ENCODE data around the gene CCDC106.

CCDC106 gene

GRCh38 chr19:55666343-55667005 lies 18.5 kb downstream of the CCDC106 start:
- H3K27me3 ChIP-seq (replicated peaks; ENCODE audit: insufficient read depth, low read length): no peaks in the 10 kb centered on the region
- H3K27ac ChIP-seq (ENCODE audit: low read length): no peak overlapping the region
- DNase-seq: no peak

DNA sequence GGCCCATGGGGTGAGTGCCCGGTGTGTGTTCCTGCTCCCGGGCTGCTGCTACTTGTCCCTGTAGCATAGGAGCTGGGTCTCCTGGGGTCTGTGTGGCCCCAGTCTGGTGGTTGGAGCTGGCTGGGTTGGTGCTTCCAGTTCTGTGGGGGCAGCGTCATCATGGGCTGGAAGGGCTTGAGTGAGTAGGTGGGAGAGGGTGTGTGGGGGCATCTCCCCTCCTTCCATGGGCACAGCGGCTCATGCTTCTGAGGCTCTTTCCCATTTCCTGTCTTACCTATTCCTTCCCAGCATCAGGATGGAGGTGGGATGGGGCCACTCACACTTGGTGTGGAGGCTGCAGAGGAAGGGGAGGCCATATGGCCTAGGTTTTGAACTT lies 19.0 kb downstream of the CCDC106 start:
- Histone ChIP-seq H3K79me2 (ENCODE audit: low read length) (peaks cover 98% of the 10 kb centered on the region), H3K4me1 (ENCODE audit: low read length) (no peaks in the 10 kb centered on the region), H3K4me3 (ENCODE audit: low read length) (no peak overlapping the region), H3K27me3 (replicated peaks; ENCODE audit: insufficient read depth, low read length) (no peaks in the 10 kb centered on the region), H3K4me2 (ENCODE audit: low read depth, low read length) (no peak overlapping the region), H3K36me3 (replicated peaks; ENCODE audit: insufficient read depth, low read length) (peaks cover 21% of the 10 kb centered on the region), H3K9me2 (replicated peaks; ENCODE audit: insufficient read depth, low read length) (no peaks in the 10 kb centered on the region), H3K9me3 (replicated peaks; ENCODE audit: insufficient read depth, low read length) (no peaks in the 10 kb centered on the region), H3K9ac (ENCODE audit: low read length) (no peak overlapping the region), H4K20me1 (ENCODE audit: insufficient read depth, low read length) (peaks cover 47% of the 10 kb centered on the region), H2AFZ (ENCODE audit: low read length) (no peak overlapping the region), H3F3A (ENCODE audit: insufficient read depth, low read length) (peaks cover 7% of the 10 kb centered on the region; the same call in 1 of the 2 replicates), H3K27ac (ENCODE audit: low read length) (no peak overlapping the region)
- TF ChIP-seq EZH2 (optimal IDR thresholded peaks at IDR 0.05; ENCODE audit: low read depth, low read length) (no peak), EZH2phosphoT487 (IDR thresholded peaks at IDR 0.05; ENCODE audit: low read length) (no peak), CTCF (IDR thresholded peaks at IDR 0.05; ENCODE audit: low read length) (no peak)
- no peak for DNase-seq

More at GRCh38 chr19:55666343-55667005, 18.5 kb downstream of the CCDC106 start:
- Histone ChIP-seq H3K4me3 (ENCODE audit: low read length) (no peak overlapping the region), H3K9me2 (replicated peaks; ENCODE audit: insufficient read depth, low read length) (no peaks in the 10 kb centered on the region), H3K4me2 (ENCODE audit: low read depth, low read length) (no peak overlapping the region), H3K79me2 (ENCODE audit: low read length) (peaks cover 99% of the 10 kb centered on the region), H3K9ac (ENCODE audit: low read length) (no peak overlapping the region), H2AFZ (ENCODE audit: low read length) (no peak overlapping the region), H4K20me1 (ENCODE audit: insufficient read depth, low read length) (peaks cover 46% of the 10 kb centered on the region), H3K36me3 (replicated peaks; ENCODE audit: insufficient read depth, low read length) (peaks cover 24% of the 10 kb centered on the region), H3F3A (ENCODE audit: insufficient read depth, low read length) (peaks cover 6% of the 10 kb centered on the region; the same call in 1 of the 2 replicates), H3K4me1 (ENCODE audit: low read length) (no peaks in the 10 kb centered on the region), H3K9me3 (replicated peaks; ENCODE audit: insufficient read depth, low read length) (no peaks in the 10 kb centered on the region)
- no peak for TF ChIP-seq EZH2phosphoT487 (IDR thresholded peaks at IDR 0.05; ENCODE audit: low read length)
- no peak for TF ChIP-seq EZH2 (optimal IDR thresholded peaks at IDR 0.05; ENCODE audit: low read depth, low read length)
- no peak for TF ChIP-seq CTCF (IDR thresholded peaks at IDR 0.05; ENCODE audit: low read length)

DNA sequence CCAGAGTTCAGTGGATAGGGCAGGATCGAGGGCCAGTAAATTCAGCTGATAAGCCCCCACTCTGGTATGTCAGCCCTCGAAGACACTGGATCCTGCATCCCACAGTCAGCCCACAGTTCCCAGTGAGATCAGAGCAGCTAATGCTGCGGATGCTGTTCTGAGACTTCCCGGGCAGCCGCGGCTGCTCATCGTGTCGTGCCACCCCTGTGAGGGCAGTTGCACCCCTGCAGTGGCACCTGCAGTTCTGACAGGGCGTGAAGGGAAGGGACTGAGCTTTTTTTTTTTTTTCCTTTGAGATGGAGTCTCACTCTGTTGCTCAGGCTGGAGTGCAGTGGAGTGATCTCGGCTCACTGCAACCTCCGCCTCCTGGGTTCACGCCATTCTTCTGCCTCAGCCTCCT lies 19.5 kb downstream of the CCDC106 start:
- Histone ChIP-seq H3K9ac (ENCODE audit: low read length) (no peak overlapping the region), H3K9me3 (replicated peaks; ENCODE audit: insufficient read depth, low read length) (no peaks in the 10 kb centered on the region), H3K4me2 (ENCODE audit: low read depth, low read length) (no peak overlapping the region), H3K4me1 (ENCODE audit: low read length) (no peaks in the 10 kb centered on the region), H3K79me2 (ENCODE audit: low read length) (peaks cover 98% of the 10 kb centered on the region), H3K4me3 (ENCODE audit: low read length) (no peak overlapping the region), H2AFZ (ENCODE audit: low read length) (no peak overlapping the region), H3F3A (ENCODE audit: insufficient read depth, low read length) (peaks cover 12% of the 10 kb centered on the region; the same call in 1 of the 2 replicates), H3K27ac (ENCODE audit: low read length) (no peak overlapping the region), H3K27me3 (replicated peaks; ENCODE audit: insufficient read depth, low read length) (no peaks in the 10 kb centered on the region), H4K20me1 (ENCODE audit: insufficient read depth, low read length) (peaks cover 47% of the 10 kb centered on the region), H3K9me2 (replicated peaks; ENCODE audit: insufficient read depth, low read length) (no peaks in the 10 kb centered on the region), H3K36me3 (replicated peaks; ENCODE audit: insufficient read depth, low read length) (peaks cover 26% of the 10 kb centered on the region)
- no peak for DNase-seq
- TF ChIP-seq CTCF (IDR thresholded peaks at IDR 0.05; ENCODE audit: low read length) (no peak), EZH2phosphoT487 (IDR thresholded peaks at IDR 0.05; ENCODE audit: low read length) (no peak), EZH2 (optimal IDR thresholded peaks at IDR 0.05; ENCODE audit: low read depth, low read length) (no peak)

Data from MM.1S (cell line).